Measurements from ENCODE around the gene TXN2.
"Not testable (repeated sequence)": the region's sequence is repeated elsewhere in the genome, so short reads cannot be mapped to it uniquely, and the experiment has no call there.

Gene TXN2

GRCh38 chr22:36481393-36482168 is at the start of gene TXN2:
Gene TXN2 (minus strand): TSS chr22:36481640. CDS start chr22:36480837, 803 bp downstream.
- peak; percentile 98 for DNase-seq (ENCODE audit: low read depth, low spot score)

DNA sequence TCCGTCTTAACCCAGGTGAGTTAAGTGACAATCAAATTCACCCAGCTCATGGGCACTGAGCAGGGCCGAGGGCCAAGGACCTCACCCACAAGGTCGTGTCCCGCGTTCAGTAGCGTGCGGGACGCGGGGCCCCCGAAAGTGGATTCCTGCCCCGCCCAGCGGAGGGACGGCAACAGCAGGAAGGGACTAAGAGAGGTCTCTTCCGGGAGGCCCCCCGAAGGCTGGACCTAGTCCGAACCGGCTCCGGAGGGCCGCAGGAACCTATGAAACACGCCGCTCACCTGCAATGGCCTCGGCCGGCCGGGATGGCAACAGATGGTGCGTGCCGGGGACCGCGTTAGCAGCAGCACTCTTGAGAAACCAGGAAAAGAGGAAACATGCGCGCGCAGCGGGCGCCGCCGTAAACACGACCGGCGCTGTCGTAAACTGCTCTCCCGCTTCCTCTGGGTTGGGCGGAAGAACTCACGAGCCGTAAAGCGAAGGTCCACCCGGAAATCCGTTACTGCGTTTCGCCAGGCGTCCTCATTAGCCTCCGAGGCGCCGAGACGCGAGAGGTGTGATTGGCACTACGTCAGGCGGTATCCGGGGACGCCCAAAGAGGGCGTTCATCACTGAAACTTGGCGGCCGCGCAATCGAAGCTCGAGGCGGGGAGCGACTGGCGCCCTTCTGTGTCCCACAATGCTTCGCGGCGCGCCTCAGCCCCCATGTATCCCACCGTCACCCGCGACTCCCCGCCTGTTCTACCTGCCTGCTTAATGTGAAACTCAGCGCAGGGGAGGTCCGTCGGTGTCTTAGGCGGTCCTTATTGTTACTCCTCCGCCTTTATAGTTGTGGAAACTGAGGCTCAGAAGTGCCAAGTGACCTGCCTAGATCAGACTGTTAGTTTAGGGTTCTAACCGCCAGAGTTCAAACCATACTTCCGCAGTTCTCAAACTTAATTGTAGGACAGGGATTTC is 47.6 kb upstream of the TXN2 start, which contains the start of gene EIF3D:
TSS of gene EIF3D (minus strand) at position 372 of the 957 bp plus-strand sequence. CDS start 3,045 bp downstream, outside the sequence.
- DNase-seq (ENCODE audit: low read depth, low spot score), result peak; percentile 100

- peak; percentile 27 for DNase-seq (ENCODE audit: low read depth, low spot score)
Observed at GRCh38 chr22:36528341-36528740, 46.9 kb upstream of the TXN2 start.

- no peak for DNase-seq (ENCODE audit: low read depth, low spot score)
Observed at GRCh38 chr22:36522662-36523061, 41.2 kb upstream of the TXN2 start.

- no peak for DNase-seq (ENCODE audit: low read depth, low spot score)
Observed at GRCh38 chr22:36520423-36520822, 39.0 kb upstream of the TXN2 start.

- DNase-seq (ENCODE audit: low read depth, low spot score), result not testable (repeated sequence)
Observed at GRCh38 chr22:36519906-36520305, 38.5 kb upstream of the TXN2 start.

GRCh38 chr22:36514766-36515165 is 33.3 kb upstream of the TXN2 start:
- no peak for DNase-seq (ENCODE audit: low read depth, low spot score)

GRCh38 chr22:36512991-36513390 is 31.6 kb upstream of the TXN2 start:
- DNase-seq (ENCODE audit: low read depth, low spot score), result no peak

GRCh38 chr22:36512333-36512732 is 30.9 kb upstream of the TXN2 start:
- DNase-seq (ENCODE audit: low read depth, low spot score), result no peak

DNA sequence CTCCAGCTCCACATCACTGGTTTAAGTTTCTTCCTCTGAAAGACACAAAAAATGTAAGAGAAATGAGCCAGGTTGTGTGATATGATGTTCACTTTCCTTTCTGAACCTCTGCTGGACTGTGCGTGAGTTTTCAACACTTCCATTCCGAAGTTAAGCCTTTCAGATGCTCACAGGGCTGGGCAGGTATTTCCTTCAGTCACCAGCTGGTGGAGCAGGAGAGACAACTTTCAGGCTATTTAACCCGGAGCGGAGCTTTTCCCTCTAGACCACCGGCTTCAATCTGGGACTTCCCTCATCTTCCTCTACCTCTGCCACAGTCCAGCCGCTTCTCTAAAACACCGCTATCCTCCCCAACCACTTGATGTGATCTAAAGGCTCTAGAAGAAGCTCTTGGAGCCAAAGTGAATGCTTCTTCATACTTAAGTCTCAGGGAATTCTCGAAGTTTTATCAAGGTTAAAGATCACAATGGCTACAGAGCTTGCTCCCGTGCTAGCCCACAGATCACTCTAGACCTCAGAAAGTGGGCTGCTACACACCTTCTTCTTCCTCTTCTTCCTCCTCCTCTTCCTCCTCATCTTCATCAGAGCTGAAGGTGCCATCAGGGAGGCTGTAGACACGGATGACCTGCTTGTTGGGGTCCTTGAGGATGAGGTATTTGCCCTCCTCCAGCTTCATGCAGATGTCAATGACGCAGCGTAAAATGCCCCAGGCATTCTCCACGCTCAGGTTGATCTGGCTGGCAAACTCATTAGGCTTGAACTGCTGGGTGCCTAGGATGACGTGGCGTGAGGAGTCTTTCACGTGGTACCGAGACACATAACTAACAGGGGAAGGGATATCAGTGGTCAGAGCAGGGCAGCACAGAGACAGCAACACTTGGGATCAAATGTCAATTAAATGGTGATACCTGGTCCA is 29.8 kb upstream of the TXN2 start:
- DNase-seq (ENCODE audit: low read depth, low spot score), result peak; percentile 74

GRCh38 chr22:36510384-36510783 is 28.9 kb upstream of the TXN2 start:
- DNase-seq (ENCODE audit: low read depth, low spot score), result no peak

GRCh38 chr22:36507518-36508010 is 26.1 kb upstream of the TXN2 start:
- DNase-seq (ENCODE audit: low read depth, low spot score), result no peak

GRCh38 chr22:36506637-36507517 is 25.4 kb upstream of the TXN2 start, which contains the start of gene FOXRED2:
Gene FOXRED2 (minus strand): TSS chr22:36507040. CDS start chr22:36506422, 618 bp downstream.
- DNase-seq (ENCODE audit: low read depth, low spot score), result peak; percentile 94

DNA sequence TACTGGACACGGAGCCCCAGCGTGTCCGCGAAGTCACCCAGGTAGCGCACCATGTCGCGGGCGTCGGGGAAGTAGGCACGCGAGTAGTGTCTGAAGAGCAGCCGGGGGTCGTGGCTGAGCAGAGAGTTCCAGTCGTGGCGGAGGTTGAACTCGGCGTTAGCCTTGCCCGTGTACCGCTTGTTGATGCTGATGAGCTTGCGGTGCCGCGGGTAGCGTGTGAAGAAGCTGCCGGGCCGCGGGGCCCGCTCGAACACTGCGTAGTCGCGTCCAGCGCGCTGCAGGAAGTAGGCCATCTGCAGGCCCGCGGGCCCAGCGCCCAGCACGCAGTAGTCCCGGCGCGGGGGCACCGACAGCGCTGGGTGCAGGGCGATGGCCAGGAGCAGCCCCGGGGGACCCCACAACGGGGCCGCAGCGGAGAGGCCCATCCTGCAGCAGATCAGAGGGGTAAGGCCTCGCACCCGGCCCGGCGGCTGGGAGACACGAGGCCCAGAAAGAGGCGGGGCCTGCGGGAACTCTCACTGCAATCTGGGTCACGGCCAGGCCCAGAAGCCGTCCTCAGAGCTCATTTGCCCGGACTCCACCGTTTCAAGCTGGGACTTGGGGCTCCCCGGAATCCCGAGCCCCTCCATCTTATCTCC is 24.7 kb upstream of the TXN2 start:
- DNase-seq (ENCODE audit: low read depth, low spot score), result no peak

DNA sequence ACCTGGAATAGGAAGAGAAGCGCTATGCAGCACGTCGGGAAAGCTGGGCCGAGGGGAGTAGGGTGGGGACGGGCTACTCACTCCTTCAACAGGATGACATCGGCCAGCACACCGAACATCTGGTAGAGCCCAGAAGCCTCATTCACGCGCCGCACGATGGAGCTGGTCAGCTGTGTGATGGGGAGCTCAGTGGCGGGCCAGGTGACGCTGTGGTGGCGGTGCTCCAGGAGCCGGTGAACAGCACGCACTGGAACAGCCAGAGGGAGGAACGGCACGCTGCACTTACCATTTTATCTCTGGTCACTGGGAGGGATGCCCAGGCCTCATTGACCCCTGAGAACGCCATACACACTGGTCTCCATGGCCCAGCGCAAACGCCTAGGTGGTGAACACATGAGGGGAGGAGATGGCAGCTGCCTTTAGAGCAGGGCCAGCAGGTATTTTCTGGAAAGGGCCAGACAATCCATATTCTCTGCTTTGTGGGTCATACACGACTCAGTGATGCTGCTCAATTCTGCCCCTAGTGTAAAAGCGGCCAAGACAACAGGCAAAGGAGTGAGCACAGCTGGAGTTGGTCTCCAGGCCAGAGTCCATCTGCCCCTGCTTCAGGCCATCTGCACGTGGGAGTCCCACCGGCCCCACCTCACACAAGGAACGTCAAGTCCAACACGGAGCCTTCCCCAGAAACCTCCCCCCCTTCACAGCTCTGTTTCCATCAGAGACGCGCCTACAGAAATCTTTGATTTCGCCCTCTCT is 16.6 kb upstream of the TXN2 start:
- no peak for DNase-seq (ENCODE audit: low read depth, low spot score)

GRCh38 chr22:36493690-36494110 is 12.3 kb upstream of the TXN2 start:
- DNase-seq (ENCODE audit: low read depth, low spot score), result no peak

GRCh38 chr22:36492109-36492508 is 10.7 kb upstream of the TXN2 start:
- no peak for DNase-seq (ENCODE audit: low read depth, low spot score)

GRCh38 chr22:36491155-36491554 is 9.7 kb upstream of the TXN2 start:
- no peak for DNase-seq (ENCODE audit: low read depth, low spot score)

Data from astrocyte of the hippocampus (primary cell).